LoVo (cell line): ENCODE measurements around the gene DDX54.
"Not testable (repeated sequence)": the region's sequence is repeated elsewhere in the genome, so short reads cannot be mapped to it uniquely, and the experiment has no call there.

Source experiments
- DNase-seq: peaks from one replicate; pipeline ENCODE4 v3.0.0-alpha.2; 2016; ENCODE audit warnings: low spot score

DDX54 gene

DNA sequence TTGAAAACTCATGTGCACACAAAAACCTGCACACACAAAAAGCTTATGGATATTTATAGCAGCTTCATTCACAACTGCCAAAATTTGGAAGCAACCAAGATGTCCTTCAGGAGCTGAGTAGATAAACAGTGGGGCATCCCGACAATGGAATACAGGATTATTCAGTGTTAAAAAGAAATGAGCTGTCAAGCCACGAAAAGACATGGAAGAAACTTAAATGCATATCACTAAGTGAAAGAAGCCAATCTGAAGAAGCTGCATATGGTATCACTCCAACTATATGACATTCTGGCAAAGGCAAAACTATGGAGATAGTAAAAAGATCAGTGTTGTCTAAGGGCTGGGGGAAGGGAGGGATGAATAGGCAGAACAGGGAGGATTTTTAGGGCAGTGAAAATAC is 30.7 kb upstream of the DDX54 start:
- no peak for DNase-seq

DNA sequence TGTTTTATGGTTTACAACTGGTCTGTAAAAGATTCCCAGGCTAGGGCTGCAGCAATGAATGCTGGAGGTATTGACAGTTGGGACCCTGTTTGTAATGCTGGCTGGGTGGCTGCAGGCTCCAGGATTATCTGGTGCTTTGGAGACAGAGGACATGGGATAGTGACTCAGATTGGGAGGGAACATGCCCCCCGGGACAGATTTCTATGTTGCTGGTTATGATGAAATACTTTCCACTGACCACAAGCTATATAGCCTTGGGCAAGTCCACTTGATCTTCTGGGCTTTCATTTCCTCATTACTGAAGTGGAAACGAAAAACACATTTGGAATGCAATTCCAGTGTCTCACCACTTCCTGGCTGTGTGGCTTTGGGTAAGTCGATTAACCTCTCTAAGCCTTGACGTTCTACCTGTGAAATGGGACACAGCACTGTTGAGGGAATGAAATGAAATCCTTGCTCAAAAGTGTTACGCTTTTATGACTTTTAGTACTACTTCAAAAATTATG is 29.7 kb upstream of the DDX54 start:
- DNase-seq: peak; percentile 89

DNA sequence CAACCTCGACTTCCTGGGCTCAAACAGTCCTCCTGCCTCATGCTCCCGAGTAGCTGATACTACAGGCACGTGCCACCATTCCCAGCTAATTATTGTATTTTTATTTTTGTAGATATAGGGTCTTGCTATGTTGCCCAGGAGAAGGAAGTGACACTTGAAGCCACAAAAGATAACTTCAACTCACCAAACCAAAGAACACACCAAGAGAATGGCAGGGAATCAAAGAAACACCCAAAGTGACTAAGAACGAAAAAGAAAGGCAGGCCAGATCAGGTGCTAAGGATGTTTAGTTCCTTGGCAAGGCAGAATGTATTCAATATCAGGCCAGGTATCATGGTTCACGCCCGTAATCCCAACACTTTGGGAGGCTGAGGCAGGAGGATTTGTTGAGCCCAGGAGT is 25.9 kb upstream of the DDX54 start:
- no peak for DNase-seq

DNA sequence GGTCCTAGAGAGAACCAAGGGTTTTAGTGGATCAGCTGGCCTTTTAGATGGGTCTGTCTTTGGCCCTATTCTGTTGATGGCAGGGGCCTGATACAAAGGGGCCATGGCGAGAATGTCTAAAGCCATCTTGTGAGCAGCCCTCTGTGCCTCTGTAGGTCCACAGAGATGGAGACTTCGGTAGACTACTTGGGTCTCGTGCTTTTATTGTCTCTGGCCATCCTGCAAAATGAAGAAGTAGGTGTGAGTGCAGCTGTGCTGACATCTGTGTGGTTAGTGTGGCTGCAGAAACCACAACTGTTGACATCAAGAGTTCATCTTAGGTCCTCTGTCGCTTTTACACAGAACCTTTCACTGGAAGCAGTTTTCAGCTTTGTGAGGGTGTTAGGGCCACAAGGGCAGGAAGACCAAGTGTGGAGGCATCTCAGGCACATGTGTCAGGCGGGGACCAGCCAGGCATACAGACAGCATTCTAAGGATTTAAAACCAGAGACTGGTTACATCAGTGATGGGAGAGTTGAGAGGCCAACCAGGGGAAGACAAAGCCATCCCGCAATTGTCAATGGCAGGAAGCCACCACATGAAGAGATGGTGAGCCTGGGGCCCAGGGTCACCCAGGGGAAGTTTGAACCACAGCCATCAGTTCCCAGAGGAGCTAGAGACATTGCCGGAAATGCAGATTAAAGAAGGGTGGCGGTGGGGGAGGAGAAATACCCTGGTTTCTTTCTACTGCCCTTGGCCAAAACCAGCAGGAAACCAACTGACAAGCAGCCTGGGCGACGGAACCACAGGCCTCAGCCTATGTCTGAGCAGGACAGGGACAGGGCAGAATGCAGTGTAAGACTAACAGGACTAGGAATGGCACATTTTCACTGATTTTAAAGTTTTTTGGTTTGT is 23.0 kb upstream of the DDX54 start:
- no peak for DNase-seq

DNA sequence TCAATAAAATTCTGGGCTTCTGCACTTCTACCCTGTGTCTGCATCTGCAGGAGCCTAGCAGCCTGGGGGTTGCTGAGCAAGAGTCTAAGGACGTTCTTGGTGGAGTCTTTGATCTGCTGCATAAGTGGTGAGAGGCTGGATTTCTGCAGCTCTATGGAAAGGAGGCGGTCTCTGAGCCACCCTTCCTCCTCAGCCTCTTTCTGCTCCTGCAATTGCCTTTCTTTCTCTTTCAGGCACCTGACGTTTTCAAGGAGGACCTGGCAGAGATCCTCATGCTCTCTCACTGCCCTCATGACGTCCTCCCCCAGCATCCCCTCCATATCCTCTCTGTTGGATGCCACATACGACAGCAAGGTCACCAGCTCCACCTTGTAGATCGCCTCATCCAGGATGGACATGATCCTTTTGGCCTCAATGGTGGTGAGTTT is 22.3 kb upstream of the DDX54 start:
- DNase-seq: no peak

DNA sequence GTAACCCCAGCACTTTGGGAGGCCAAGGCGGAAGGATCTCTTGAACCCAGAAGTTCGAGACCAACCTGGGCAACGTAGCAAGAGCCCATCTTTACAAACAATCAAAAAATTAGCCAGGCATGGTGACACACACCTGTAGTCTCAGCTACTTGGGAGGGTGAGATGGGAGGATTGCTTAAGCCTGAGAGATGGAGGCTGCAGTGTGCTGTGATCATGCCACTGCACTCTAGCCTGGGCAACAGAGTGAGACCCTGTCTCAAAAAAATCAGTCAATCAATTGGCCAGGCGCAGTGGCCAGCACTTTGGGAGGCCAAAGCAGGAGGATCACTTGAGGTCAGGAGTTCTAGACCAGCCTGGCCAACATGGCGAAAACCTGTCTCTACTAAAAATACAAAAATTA is 21.5 kb upstream of the DDX54 start:
- not testable (repeated sequence) for DNase-seq

DNA sequence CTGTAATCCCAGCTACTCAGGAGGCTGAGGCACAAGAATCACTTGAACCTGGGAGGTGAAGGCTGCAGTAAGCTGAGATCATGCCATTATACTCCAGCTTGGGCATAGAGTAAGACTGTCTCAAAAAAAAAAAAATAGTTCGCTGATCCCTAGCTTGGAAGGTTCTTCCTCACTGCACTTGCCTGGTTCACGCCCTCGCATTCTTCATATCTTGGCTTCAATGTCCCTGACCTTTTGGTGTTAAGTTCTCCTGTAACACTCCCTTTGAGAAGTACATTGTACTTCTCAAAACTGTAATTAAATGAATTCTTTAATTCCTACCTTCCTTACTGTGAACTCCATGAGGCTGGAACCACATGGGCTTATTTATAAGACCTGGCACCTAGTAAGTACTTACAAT is 19.5 kb upstream of the DDX54 start:
- no peak for DNase-seq

DNA sequence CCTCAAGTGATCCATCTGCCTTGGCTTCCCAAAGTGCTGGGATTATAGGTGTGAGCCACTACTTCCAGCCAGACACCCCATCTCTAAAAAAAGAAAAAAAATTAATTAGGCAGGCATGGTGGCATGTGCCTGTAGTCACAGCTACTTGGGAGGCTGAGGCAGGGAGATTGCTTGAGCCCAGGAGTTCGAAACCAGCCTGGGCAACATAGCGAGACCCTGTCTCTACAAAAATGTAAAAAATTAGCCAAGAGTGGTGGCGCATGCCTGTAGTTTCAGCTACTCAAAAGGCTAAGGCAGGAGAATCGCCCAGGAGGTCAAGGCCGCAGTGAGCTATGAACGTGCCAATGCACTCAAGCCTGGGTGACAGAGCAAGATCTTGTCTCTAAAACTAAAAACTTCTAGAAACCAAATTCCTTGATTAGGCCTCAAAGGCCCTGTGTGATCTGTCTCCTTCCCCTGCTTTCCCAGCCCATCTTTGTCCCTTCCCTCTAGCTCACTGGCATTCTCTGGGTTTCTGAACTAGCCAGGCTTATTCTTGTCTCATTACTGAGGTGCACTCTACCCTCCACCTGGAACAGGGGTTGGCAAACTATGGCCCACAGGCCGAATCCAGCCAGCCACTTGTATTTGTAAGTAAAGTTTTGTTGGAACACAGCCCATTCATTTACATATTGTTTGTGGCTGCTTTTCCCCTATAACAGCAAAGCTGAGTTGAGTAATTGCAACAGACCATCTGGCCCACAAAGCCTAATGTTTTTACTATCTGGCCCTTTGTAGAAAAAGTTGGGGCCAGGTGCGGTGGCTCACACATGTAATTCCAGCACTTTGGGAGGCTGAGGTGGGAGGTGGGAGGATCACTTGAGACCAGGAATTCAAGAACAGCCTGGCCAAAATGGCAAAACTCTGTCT is 18.8 kb upstream of the DDX54 start:
- DNase-seq: no peak

DNA sequence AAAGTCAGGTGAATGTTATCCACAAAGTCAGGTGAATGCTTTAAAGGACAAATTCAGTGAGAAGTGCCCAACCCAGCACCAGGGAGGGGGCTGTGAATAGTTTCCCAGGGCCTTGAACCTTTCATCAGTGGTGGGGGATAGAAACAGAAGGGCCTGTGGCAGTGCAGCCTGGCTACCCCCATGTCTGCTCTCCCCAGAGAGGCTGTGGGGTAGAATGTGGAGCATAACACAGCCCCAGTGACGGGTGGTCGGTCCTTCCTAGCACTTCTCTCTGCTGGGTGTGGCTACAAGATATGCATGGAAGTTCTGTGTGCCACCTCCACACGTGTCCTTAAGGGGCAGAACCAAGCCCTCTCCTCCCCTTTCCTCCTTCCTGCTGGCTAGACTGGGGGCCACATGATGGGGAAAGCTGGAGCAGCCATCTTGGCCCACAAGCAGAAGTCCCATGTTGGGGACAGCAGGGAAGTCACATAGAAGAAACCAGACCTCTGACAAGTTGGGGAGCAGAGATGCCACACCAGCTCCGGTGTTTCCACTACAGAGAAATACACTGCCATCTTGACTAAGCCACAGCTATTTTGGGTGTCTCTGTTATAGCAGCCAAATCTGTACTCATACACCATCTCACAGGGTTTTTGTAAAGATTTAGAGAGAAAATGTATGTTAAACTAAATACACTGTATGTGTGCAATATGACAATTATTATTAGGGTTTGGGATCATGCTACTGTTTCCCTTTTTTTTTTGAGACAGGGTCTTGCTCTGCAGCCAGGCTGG is 17.2 kb upstream of the DDX54 start:
- DNase-seq: no peak

DNA sequence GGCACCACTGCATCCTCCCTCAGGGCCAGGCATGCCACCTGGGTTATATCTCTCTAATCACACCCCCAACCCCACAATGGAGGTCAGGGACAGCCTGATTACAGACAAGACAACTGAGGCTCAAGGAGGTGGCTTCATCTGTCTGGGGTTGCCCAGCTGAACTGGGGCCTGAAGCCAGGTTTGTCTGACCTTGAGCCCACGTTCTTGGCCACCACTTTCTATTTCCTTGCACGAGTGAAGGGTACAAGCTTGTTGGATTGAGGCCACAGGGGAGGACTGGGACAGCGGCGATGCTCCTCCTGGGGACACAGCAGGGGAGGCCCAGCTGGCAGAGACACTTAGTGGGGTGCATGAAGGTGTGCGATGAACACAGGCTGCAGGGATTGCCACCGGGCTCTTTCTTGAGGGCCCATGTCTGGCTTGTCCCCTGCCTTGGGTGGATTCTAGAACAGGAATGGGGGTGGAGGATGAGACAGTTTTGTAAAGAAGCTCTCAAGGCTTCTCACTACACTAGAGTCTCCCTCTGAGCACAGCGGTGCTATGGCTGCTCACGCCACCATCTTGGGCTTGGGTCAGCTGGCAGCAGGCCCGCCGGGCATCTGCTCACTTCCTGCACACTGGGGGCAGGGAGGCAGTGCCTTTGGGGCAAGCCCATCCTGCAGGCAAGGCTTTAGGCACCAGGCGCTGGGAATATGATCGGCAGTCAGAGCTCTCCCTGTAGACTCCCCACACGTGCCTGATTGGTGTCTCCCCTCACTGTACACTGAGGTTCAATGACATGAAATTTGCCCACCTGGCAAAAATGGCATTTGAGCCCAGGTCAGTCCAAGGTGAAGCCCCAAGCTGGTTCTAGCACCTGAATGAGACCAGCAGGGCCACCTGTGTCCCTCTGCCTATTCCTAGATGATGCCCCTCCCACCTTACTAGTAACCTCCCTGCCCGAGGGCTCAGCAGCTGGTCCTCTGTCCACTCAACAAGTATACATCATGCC is 16.2 kb upstream of the DDX54 start:
- no peak for DNase-seq

DNA sequence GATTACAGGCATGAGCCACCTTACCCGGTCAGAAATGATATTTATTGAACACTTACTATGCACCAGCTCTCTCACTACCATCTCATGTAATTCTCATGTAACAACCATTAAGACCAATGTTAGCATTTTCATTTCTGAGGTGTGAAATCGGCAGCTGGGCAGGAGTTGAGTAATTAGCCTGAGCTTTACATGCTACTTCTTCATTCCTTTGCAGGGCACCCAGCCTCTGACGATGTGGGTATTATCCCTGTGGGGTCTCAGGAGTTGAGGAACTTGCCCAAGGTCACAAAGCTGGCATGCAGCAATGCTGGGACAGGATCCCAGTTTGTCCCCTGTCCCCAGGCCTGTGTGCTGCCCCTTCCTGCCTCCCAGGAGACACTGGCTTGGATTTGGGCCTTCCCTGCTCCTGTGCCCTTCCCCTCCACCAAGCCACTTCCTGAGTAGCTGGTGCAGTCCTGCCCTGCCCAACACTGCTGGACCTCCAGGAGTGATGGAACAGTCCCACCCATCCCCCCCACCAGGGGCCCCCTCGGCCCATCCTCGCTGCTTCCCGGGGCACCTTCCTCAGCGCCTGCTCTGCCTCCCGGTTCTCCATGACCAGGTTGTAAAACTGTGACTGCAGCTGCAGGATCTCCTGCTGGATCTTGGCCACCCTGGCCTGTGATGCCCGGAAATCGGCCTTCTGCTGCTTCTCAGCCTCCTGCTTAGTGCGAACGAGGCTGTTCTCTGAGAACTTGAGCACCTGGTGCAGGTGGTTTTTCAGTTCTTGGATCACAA is 14.9 kb upstream of the DDX54 start:
- no peak for DNase-seq

DNA sequence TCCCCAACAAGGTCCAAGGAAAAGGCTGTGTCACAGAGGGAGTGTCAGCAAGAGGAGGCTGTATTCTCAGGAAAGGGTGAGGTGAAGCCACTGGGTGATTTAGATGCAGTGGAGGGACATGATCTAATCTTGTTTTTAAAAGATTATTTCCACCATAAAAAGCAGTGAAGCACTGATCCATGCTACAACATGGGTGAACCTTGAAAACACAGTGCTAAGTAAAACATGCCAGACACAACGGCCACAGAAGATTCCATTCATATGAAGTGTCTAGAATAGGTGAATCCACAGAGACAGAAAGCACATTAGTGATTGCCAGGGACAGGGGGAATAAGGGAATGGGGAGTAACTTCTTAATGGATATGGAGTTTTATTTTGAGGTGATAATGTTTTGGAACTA is 13.0 kb upstream of the DDX54 start:
- DNase-seq: no peak

DNA sequence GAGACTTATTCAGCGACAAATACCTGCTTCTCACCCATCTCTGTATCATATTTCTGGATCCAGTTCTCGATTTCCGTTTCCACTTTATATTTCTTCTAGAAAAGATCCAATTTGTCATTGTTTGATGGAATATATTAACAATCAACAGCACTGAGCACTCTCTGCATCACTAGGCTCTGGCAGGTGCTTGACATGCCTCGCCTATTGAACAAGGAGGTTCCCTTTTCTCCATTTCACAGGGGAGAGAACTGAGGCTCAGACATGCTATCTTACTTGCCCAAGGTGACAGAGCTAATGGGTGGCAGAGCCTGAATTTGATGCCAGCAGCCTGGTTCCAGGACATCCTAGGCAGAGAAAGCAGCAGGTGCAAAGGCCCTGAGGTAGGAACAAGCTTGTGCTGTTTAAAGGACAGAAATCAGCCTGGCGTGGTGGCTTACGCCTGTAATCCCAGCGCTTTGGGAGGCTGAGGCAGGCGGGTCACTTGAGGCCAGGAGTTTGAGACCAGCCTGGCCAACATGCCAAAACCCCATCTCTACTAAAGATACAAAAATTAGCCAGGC is 12.3 kb upstream of the DDX54 start:
- DNase-seq: no peak

DNA sequence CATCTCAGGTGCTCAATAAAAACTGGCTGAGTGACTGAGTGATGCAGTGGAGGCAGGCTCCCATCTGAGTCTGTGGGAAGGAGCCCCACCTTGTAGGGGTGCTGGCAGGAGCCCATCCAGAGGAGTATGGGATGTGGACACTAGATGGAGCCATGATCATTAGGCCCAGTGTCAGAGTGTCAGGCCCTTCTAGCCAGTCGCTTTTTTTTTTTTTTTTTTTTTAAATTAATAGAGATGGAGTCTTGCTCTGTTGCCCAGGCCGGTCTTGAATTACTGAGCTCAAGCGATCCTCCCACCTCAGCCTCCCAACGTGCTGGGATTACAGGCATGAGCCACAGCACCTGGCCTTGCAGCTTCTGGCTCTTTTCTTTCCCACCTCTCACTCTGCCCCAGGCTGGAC is 11.7 kb upstream of the DDX54 start:
- peak; percentile 61 for DNase-seq

DNA sequence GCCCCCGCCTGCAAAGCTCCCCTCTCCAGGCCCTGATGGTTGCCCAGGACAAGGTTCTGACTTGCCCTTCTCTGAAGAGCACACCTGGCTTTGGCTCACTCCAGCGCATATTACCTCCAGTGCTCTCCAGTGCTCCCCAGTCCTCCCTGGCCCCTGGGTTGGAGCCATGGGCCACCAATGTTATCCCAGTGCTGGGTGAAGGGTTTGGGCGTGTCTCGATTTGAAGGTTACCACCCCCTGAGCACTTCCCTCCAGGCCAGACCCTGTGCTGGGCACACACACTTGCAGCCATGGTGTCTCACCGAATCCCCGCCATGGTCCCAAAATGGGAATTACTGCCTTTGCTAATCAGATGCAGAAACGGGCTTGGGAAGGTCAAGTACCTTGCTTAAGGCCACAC is 11.3 kb upstream of the DDX54 start:
- DNase-seq: no peak

DNA sequence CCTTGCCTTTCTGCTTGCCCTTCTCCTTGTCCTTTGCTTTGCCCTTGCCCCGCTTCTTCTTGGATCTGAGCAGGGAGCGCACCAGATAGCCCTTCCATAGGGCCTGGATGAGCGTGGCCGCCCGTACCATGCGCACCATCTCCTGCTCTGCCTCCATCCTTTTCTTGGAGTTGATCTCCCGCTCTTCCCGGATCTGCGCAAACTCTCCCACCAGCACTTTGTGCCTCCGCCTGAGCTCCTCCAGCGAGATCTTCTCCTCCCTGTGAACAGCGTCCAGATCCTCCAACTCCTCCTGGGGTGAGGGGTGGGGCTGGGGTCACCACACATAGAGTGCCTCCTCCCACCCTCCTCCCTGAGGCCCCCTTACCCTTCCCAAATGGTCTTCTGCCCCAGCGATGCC is 10.3 kb upstream of the DDX54 start:
- DNase-seq: no peak

DNA sequence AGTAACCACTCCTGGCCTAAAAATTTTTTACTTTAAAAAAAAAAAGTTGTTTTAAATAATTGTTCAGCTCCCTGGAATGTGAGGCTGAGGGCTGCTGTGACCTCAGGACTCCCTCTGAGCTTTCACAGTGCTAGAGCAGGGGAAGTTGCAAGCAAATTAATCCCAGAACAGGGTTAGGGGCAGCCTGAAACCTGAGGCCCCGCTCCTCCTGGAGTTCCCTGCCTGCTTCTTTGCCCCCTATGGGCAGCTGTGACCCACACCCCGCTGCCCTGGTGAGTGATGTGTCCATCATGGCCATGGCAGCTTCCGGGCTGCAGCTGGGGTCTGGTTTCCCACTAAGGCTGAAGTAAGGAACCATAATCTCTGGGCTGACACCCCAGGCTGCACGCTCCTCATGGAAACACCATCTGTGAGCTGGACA is 9.7 kb upstream of the DDX54 start:
- DNase-seq: no peak

DNA sequence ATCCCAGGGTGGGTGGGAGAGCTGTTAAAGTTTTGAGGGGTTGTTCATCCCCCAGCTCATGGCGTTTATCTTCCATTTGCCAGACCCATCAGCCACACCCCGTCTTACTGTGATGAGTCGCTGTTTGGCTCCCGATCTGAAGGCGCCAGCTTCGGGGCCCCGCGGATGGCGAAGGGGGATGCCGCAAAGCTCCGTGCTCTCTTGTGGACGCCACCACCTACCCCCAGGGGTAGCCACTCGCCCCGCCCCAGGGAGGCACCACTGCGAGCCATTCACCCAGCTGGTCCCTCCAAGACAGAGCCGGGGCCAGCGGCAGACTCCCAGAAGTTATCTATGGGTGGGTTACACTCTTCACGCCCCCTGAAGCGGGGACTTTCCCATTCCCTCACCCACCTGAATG is 5.9 kb upstream of the DDX54 start:
- DNase-seq: no peak

DNA sequence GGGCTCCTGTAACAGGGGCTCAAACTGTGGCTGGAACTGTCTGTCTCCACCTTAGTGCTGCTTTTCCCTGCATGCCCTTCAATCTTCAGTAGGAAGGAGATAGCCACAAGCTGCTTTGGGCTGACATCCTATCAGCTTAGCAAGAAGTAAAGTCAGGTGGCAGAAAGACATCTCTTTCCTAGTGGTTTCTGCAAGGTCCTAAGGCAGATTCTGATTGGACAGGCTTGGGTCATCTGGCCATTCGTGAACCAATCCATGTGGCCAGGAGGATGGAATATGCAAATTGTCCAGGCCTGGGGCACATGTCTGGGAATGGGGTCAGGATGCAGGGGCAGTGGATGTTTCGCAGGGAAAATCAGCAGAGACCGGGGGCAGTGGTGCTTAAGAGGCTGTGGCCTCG is 5.5 kb upstream of the DDX54 start:
- DNase-seq: no peak

DNA sequence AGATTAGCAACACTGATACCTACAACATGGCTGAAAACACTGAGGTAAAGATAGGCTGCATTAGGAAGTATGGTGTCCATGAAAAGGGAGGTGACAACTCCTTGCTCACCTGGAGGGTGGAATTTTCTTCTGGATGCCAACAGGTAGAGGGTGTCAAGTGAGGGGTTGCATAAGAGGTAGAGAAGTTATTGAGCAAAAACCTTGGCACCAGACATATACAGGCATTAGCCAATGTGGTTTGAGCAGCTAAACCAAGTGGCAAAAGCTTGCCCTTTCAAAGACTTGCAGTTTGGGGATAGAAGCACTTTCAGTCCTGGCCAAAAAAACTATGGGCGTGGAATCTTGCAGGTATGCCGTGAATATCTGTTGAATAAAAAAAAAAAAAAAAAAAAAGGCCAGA is 4.1 kb upstream of the DDX54 start:
- DNase-seq: no peak
